Uterus (tissue), 4 donors: ENCODE data around the gene ACVR1B. TPM values are rescaled to one million over a fixed set of nuclear protein-coding genes. Genes with fewer than 3 reads are reported as not detected.

ENCODE experiments used
- DNase-seq, 2 donors: peaks; one replicate each; pipeline ENCODE4 v3.0.0-alpha.2; 2019 to 2020
- H3K27ac ChIP-seq, 2 donors: fragments of 200-600 bp; sonication (generic); 1 replicate in 1 of 2; 2 replicates in 1 of 2; pipeline ENCODE4 v1.5.1; 2016 to 2018
- H3K27me3 ChIP-seq, 2 donors: fragments of 200-600 bp; sonication (generic); one replicate each; pipeline ENCODE4 v1.5.1; 2018 to 2019; ENCODE audit warnings: control low read depth in 1 of 2
- H3K36me3 ChIP-seq, 2 donors: fragments of 200-600 bp; sonication (generic); one replicate each; pipeline ENCODE4 v1.5.1; 2019; ENCODE audit warnings: control low read depth in 1 of 2
- H3K4me1 ChIP-seq, 2 donors: fragments of 200-600 bp; sonication (generic); one replicate each; pipeline ENCODE4 v1.5.1; 2018 to 2019; ENCODE audit warnings: control low read depth in 1 of 2
- H3K4me3 ChIP-seq, 2 donors: fragments of 200-600 bp; sonication (generic); 1 replicate in 1 of 2; 2 replicates in 1 of 2; pipeline ENCODE4 v1.5.1; 2018 to 2019; ENCODE audit warnings: mild to moderate bottlenecking in 1 of 2
- H3K9me3 ChIP-seq, 2 donors: fragments of 200-600 bp; sonication (generic); one replicate each; pipeline ENCODE4 v1.5.1; 2019; ENCODE audit warnings: control low read depth in 1 of 2
- POLR2A ChIP-seq, 2 donors: fragments of 450-650 bp; IDR thresholded peaks; one replicate each; pipeline ENCODE4 v1.6.1; 2016; ENCODE audit warnings: antibody characterized with exemption in 2 of 2, mild to moderate bottlenecking in 1 of 2, moderate library complexity in 1 of 2
- intact Hi-C: fragments of 100-400 bp; cut with DNase I; formaldehyde crosslinking; loops from one replicate; pipeline ENCODE4 v1.15.1; 2023; ENCODE audit warnings: low total_unique reads
- total RNA-seq, 4 donors: library from RNA; depleted of rRNA in 3 of 4; stranded (reverse); fragments of >200 nt in 3 of 4; gene quantifications; one replicate each; pipeline versions ENCODE4 v1.1.0 to v1.2.4, GENCODE V29; 2014 to 2023
- TF ChIP-seq, protein P1 (sequence below), 4 experiments: fragments of 200-600 bp in 2 of 4; fragments of 450-650 bp in 2 of 4; sonication (generic) in 2 of 4; IDR thresholded peaks; one replicate each; pipeline ENCODE4 v1.5.1; 2016 to 2019; ENCODE audit warnings: antibody characterized with exemption in 4 of 4, mild to moderate bottlenecking in 2 of 4, moderate library complexity in 1 of 4
- donor health status: DM: yes; HTN: yes; CAD: no.

Gene ACVR1B
- total RNA-seq, 4 donors from 2014 or later, result 2.6 to 31.6 (median 14.4) TPM

DNA sequence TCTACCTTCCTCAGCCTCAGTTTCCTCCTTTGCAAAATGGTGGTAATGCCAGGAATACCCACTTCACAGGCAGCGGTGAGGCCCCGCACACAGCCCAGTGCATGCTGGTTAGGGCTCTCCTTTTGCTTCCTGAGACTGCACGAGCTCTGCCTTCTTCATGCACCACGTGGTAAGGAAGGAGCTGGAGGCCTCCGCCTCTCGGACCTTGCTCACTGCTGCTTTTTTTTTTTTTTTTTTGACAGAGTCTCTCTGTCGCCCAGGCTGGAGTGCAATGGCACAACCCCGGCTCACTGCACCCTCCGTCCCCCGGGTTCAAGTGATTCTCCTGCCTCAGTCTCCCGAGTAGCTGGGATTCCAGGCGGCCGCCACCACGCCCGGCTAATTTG lies 73.3 kb downstream of the ACVR1B start:
- Histone ChIP-seq H3K36me3 (no peaks in the 10 kb centered on the region), H3K4me3 (no peak overlapping the region), H3K27ac (peak overlapping the region; percentile 83 to 92), H3K9me3 (no peaks in the 10 kb centered on the region), H3K4me1 (peaks cover 0 to 4% of the 10 kb centered on the region in 2 donors), H3K27me3 (no peaks in the 10 kb centered on the region)
- DNase-seq, result no peak
- TF ChIP-seq POLR2A (IDR thresholded peaks at IDR 0.05), result no peak
- TF ChIP-seq, protein P1, sequence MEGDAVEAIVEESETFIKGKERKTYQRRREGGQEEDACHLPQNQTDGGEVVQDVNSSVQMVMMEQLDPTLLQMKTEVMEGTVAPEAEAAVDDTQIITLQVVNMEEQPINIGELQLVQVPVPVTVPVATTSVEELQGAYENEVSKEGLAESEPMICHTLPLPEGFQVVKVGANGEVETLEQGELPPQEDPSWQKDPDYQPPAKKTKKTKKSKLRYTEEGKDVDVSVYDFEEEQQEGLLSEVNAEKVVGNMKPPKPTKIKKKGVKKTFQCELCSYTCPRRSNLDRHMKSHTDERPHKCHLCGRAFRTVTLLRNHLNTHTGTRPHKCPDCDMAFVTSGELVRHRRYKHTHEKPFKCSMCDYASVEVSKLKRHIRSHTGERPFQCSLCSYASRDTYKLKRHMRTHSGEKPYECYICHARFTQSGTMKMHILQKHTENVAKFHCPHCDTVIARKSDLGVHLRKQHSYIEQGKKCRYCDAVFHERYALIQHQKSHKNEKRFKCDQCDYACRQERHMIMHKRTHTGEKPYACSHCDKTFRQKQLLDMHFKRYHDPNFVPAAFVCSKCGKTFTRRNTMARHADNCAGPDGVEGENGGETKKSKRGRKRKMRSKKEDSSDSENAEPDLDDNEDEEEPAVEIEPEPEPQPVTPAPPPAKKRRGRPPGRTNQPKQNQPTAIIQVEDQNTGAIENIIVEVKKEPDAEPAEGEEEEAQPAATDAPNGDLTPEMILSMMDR (IDR thresholded peaks at IDR 0.05), result no peak
- intact Hi-C loops, result loop anchor here (1.0 kb wide), 1 partner anchor 58 kb away; no protein-coding TSS in a partner anchor

DNA sequence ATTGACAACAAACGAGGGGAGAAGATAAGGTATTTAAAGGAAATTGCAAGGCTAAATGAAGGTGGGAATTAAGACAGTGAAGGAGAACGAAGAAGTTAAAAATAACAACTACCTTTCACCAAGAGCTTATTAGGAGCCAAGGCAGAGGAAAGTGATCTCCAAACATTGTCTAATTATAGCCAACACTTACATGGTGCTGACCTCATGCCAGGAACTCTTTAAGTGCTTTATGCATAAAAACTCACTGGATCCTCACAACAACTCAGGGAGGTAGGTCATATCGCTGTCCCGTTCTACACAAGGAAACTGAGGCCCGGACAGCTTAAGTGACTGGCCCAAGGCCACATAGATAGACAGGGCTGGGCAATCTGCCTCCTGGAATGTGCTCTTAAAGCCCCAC lies 74.8 kb downstream of the ACVR1B start:
- Histone ChIP-seq H3K4me3 (no peak overlapping the region), H3K27ac (peak overlapping the region in 1 of 2 donors; percentile 92), H3K27me3 (no peaks in the 10 kb centered on the region), H3K9me3 (no peaks in the 10 kb centered on the region), H3K4me1 (peaks cover 0 to 4% of the 10 kb centered on the region in 2 donors), H3K36me3 (no peaks in the 10 kb centered on the region)
- TF ChIP-seq POLR2A (IDR thresholded peaks at IDR 0.05), result no peak
- TF ChIP-seq, protein P1 (IDR thresholded peaks at IDR 0.05), result no peak
- intact Hi-C loops, result no loop called here
- DNase-seq, result no peak

DNA sequence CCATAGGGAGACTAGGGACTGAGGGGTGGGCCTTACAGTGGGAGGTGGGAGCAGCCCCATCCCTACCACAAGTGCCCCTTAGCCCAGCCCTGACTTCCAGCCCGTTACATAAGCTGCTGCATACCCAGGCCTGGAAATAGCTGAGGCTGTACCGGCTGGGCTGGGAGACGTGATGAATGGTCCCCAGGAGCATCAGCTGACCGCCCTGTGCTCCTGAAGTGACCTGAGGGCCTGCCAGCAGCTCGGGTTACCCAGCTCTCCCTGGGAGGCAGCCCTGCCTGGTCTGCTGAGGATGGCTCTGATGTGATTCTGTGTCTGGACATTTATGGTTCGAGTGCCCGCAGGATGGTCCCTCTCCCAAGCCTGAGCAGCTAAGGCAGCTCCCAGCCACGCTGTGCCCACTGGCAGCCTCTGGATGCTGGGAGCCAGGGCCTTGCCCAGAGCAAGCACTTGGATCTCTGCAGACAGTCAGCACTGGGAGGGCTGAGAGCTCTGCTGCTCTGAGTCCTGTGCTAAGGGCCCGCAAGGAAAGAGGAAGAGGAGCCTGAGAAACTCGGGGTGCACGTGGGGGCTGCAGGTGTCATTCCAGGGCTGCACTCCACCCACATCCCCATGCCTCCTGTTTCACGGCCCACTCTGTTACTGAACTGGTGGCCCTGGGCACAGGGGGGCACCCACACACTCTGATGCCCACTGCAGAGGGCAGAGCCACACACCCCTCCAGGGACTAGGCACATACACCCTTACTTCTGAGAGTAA lies 75.8 kb downstream of the ACVR1B start:
- no peak for TF ChIP-seq POLR2A (IDR thresholded peaks at IDR 0.05)
- TF ChIP-seq, protein P1 (IDR thresholded peaks at IDR 0.05), result no peak
- intact Hi-C loops, result no loop called here
- DNase-seq, result no peak
- H3K4me1 ChIP-seq, result peaks cover 3 to 8% of the 10 kb centered on the region in 2 donors
- no peaks in the 10 kb centered on the region for H3K27me3 ChIP-seq
- H3K4me3 ChIP-seq, result no peak overlapping the region
- no peak overlapping the region for H3K27ac ChIP-seq
- no peaks in the 10 kb centered on the region for H3K36me3 ChIP-seq
- no peaks in the 10 kb centered on the region for H3K9me3 ChIP-seq

DNA sequence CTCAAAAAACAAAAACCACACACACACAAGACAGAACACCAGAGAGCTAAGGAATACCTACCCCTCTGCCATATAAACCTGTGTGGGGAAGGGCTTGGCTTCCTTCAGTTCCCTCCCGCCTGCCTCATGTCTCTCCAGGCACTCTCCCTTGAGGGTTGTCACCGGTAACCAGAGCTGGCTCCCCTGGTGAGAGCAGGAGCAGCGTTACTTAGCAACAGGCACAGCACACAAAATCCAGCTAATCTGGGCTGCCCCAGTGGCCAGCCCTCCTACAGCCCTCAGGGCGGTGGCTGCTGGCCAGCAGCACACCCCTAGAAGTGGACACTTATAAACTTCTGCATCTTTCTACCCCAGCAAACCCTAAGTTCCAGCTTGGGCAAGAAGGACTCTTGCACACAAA lies 78.2 kb downstream of the ACVR1B start:
- Histone ChIP-seq H3K4me1 (peaks cover 8 to 10% of the 10 kb centered on the region in 2 donors), H3K9me3 (no peaks in the 10 kb centered on the region), H3K36me3 (no peaks in the 10 kb centered on the region), H3K4me3 (no peak overlapping the region), H3K27ac (no peak overlapping the region), H3K27me3 (no peaks in the 10 kb centered on the region)
- TF ChIP-seq POLR2A (IDR thresholded peaks at IDR 0.05), result no peak
- TF ChIP-seq, protein P1 (IDR thresholded peaks at IDR 0.05), result no peak
- intact Hi-C loops, result no loop called here
- no peak for DNase-seq

DNA sequence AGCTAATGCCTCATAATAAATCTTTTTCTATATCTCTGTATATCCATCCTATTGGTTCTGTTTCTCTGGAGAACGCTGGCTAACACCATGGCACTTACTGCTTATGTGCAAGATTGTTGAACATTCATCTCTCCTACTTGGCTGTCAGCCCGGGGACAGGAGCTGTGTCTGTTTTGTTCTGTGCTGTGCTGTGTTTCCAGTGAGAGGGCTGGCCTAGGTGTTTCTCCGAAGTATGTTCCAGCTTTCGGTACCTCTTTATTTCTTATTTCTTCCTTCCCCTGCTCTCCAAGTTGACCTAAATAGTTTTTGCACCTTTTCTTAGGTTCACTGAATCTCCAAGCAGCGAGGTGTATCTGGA lies 80.9 kb downstream of the ACVR1B start:
- Histone ChIP-seq H3K27ac (peak overlapping the region; percentile 96 to 98), H3K27me3 (no peaks in the 10 kb centered on the region), H3K4me3 (peak overlapping the region; percentile 18 to 29), H3K36me3 (no peaks in the 10 kb centered on the region), H3K9me3 (no peaks in the 10 kb centered on the region), H3K4me1 (peaks cover 12 to 13% of the 10 kb centered on the region in 2 donors)
- intact Hi-C loops, result no loop called here
- DNase-seq, result peak; percentile 78 to 93
- TF ChIP-seq, protein P1 (IDR thresholded peaks at IDR 0.05), result no peak
- TF ChIP-seq POLR2A (IDR thresholded peaks at IDR 0.05), result no peak
